Measurements from ENCODE around the gene GRM1.

- TF ChIP-seq CTCF (IDR thresholded peaks at IDR 0.05 in 2 of 3, conservative IDR thresholded peaks at IDR 0.05 in 1 of 3; ENCODE audit: insufficient read depth in 2 of 3, low read depth in 1 of 3, low read length in 3 of 3) (no peak), PHTF2 (CRISPR knock-in tag; IDR thresholded peaks at IDR 0.05) (no peak), RCOR1 (IDR thresholded peaks at IDR 0.05; ENCODE audit: borderline replicate concordance in 1 of 2, low read depth in 2 of 2, low read length in 2 of 2) (no peak), BHLHE40 (IDR thresholded peaks at IDR 0.05; ENCODE audit: low read length) (no peak), ETS1 (conservative IDR thresholded peaks at IDR 0.05; ENCODE audit: control insufficient read depth, low read depth, low read length) (no peak), WHSC1 (IDR thresholded peaks at IDR 0.05; ENCODE audit: low read length) (no peak), EWSR1 (IDR thresholded peaks at IDR 0.05; ENCODE audit: borderline replicate concordance, low read depth, partially characterized antibody) (no peak), MXI1 (IDR thresholded peaks at IDR 0.05; ENCODE audit: low read depth, low read length) (no peak), HMG20A (CRISPR knock-in tag; conservative IDR thresholded peaks at IDR 0.05) (no peak), TAF7 (tag; IDR thresholded peaks at IDR 0.05) (no peak), MAX (CRISPR knock-in tag; IDR thresholded peaks at IDR 0.05) (no peak), GTF2F1 (IDR thresholded peaks at IDR 0.05; ENCODE audit: low read depth, low read length) (no peak)
Measured at GRCh38 chr6:146103416-146104072, 74.7 kb downstream of the GRM1 start.
